ENCODE measurements around the gene CTNNBL1. TPM values are rescaled to one million over a fixed set of nuclear protein-coding genes. Genes with fewer than 3 reads are reported as not detected.

The CTNNBL1 gene
- total RNA-seq, 4 donors from 2014 or later: 40.4 to 54.3 (median 44.7) TPM

Other genes starting within 250 kb of the CTNNBL1 start
- 10 to 100 TPM in 1 of 4 donors, 1 to 10 TPM in 3; 2.6 to 14.1 (median 9.1) TPM for gene NNAT, start 172.8 kb upstream of the CTNNBL1 start, total RNA-seq
- 10 to 100 TPM; 41.9 to 59.6 (median 50.9) TPM for gene BLCAP, start 166.2 kb upstream of the CTNNBL1 start, total RNA-seq
- gene VSTM2L, start 209.1 kb downstream of the CTNNBL1 start, total RNA-seq: 10 to 100 TPM in 2 of 4 donors, 1 to 10 TPM in 2; 7.5 to 11.7 (median 10.1) TPM

Data from esophagus muscularis mucosa (tissue), 4 donors.